SK-MEL-5 (cell line): ENCODE data around the gene VWA3B. TPM values are rescaled to one million over a fixed set of nuclear protein-coding genes. Genes with fewer than 3 reads are reported as not detected.

Experiments used
- DNase-seq: peaks from one replicate; pipeline ENCODE4 v3.0.0-alpha.2; 2016; ENCODE audit warnings: low read depth, low spot score
- in situ Hi-C: cut with HindIII; loops from 2 replicates; pipeline ENCODE4 v1.10.0; 2016; ENCODE audit warnings: low sequenced_read_pairs, high pct_unique_total_duplicates, low pct_unique_long_range_greater_than_20kb
- total RNA-seq: library from RNA; depleted of rRNA; stranded (reverse); fragments of >200 nt; shearing (Covaris generic); gene quantifications from 2 replicates; pipeline ENCODE4 v1.2.3, GENCODE V29; 2014

VWA3B gene
- total RNA-seq, 1 experiment from 2014 or later = not detected

- in situ Hi-C loops = no loop called here
- DNase-seq = no peak
These were observed 237.2 kb downstream of the VWA3B start for GRCh38 chr2:98324181-98324580.

- no peak for DNase-seq
- in situ Hi-C loops = no loop called here
These were observed 240.8 kb downstream of the VWA3B start for GRCh38 chr2:98327776-98328175.

GRCh38 chr2:98329549-98329948 is 242.6 kb downstream of the VWA3B start:
- in situ Hi-C loops = no loop called here
- no peak for DNase-seq

- in situ Hi-C loops = no loop called here
- DNase-seq = no peak
These were observed 246.0 kb downstream of the VWA3B start for GRCh38 chr2:98332989-98333388.

GRCh38 chr2:98333922-98334321 is 247.0 kb downstream of the VWA3B start:
- DNase-seq = no peak
- in situ Hi-C loops = no loop called here

GRCh38 chr2:98334439-98335078 is 247.6 kb downstream of the VWA3B start:
- no peak for DNase-seq
- in situ Hi-C loops = no loop called here

GRCh38 chr2:98335271-98335670 is 248.3 kb downstream of the VWA3B start:
- in situ Hi-C loops = no loop called here

GRCh38 chr2:98341241-98341640 is 254.3 kb downstream of the VWA3B start:
- no peak for DNase-seq
- in situ Hi-C loops = no loop called here

More at GRCh38 chr2:98335271-98335670, 248.3 kb downstream of the VWA3B start:
- no peak for DNase-seq

- no peak for DNase-seq
- in situ Hi-C loops = no loop called here
These were observed 256.3 kb downstream of the VWA3B start for GRCh38 chr2:98343285-98343684.

GRCh38 chr2:98346311-98347236 is 259.6 kb downstream of the VWA3B start, which contains the start of gene CNGA3:
CNGA3 (plus strand) TSS chr2:98346456; CDS start chr2:98369976, 23,520 bp downstream.
- no peak for DNase-seq

GRCh38 chr2:98347298-98348065 is 260.5 kb downstream of the VWA3B start:
- no peak for DNase-seq
- in situ Hi-C loops = no loop called here

More at GRCh38 chr2:98346311-98347236, 259.6 kb downstream of the VWA3B start, which contains the start of gene CNGA3:
- in situ Hi-C loops = no loop called here

- in situ Hi-C loops = no loop called here
- DNase-seq = no peak
These were observed 261.1 kb downstream of the VWA3B start for GRCh38 chr2:98348066-98348561.

GRCh38 chr2:98350411-98350810 is 263.4 kb downstream of the VWA3B start:
- no peak for DNase-seq
- in situ Hi-C loops = no loop called here

- no peak for DNase-seq
- in situ Hi-C loops = no loop called here
These were observed 268.9 kb downstream of the VWA3B start for GRCh38 chr2:98355881-98356280.

GRCh38 chr2:98356729-98357128 is 269.8 kb downstream of the VWA3B start:
- in situ Hi-C loops = no loop called here
- DNase-seq = no peak

GRCh38 chr2:98357849-98358248 is 270.9 kb downstream of the VWA3B start:
- in situ Hi-C loops = no loop called here
- no peak for DNase-seq

- DNase-seq = no peak
- in situ Hi-C loops = no loop called here
These were observed 273.0 kb downstream of the VWA3B start for GRCh38 chr2:98359986-98360385.
